Ascending aorta (tissue), 2 donors: ENCODE measurements around the gene FAM162B. TPM values are rescaled to one million over a fixed set of nuclear protein-coding genes. Genes with fewer than 3 reads are reported as not detected.

ENCODE experiments used
- DNase-seq, 2 donors: peaks; one replicate each; pipeline ENCODE4 v3.0.0-alpha.2; 2019; ENCODE audit warnings: low spot score in 2 of 2
- H3K27ac ChIP-seq, 2 donors: fragments of 200-600 bp; sonication (generic); one replicate each; pipeline ENCODE4 v1.5.1; 2016 to 2017; ENCODE audit warnings: mild to moderate bottlenecking in 1 of 2
- H3K27me3 ChIP-seq: fragments of 200-600 bp; sonication (generic); one replicate; pipeline ENCODE4 v1.5.1; 2017
- H3K36me3 ChIP-seq, 2 donors: fragments of 200-600 bp; sonication (generic); one replicate each; pipeline ENCODE4 v1.5.1; 2016
- H3K4me1 ChIP-seq, 2 donors: fragments of 200-600 bp; sonication (generic); one replicate each; pipeline ENCODE4 v1.5.1; 2016 to 2017; ENCODE audit warnings: mild to moderate bottlenecking in 1 of 2
- H3K4me3 ChIP-seq, 2 donors: fragments of 200-600 bp; sonication (generic); one replicate each; pipeline ENCODE4 v1.5.1; 2016 to 2017; ENCODE audit warnings: mild to moderate bottlenecking in 1 of 2
- H3K9me3 ChIP-seq, 2 donors: fragments of 200-600 bp; sonication (generic); one replicate each; pipeline ENCODE4 v1.5.1; 2016
- intact Hi-C: fragments of 100-400 bp; cut with DNase I; formaldehyde crosslinking; loops from one replicate; pipeline ENCODE4 v1.15.1; 2023
- total RNA-seq: library from RNA; depleted of rRNA; stranded (reverse); fragments of >200 nt; gene quantifications from one replicate; pipeline ENCODE4 v1.1.0, GENCODE V29; 2016
- TF ChIP-seq, protein P1 (sequence below), 3 experiments: fragments of 200-600 bp in 2 of 3; fragments of 450-650 bp in 1 of 3; sonication (generic) in 2 of 3; IDR thresholded peaks; one replicate each; pipeline ENCODE4 v1.5.1; 2016 to 2019; ENCODE audit warnings: antibody characterized with exemption in 3 of 3, mild to moderate bottlenecking in 1 of 3, moderate library complexity in 1 of 3

FAM162B gene
- total RNA-seq: not detected

DNA sequence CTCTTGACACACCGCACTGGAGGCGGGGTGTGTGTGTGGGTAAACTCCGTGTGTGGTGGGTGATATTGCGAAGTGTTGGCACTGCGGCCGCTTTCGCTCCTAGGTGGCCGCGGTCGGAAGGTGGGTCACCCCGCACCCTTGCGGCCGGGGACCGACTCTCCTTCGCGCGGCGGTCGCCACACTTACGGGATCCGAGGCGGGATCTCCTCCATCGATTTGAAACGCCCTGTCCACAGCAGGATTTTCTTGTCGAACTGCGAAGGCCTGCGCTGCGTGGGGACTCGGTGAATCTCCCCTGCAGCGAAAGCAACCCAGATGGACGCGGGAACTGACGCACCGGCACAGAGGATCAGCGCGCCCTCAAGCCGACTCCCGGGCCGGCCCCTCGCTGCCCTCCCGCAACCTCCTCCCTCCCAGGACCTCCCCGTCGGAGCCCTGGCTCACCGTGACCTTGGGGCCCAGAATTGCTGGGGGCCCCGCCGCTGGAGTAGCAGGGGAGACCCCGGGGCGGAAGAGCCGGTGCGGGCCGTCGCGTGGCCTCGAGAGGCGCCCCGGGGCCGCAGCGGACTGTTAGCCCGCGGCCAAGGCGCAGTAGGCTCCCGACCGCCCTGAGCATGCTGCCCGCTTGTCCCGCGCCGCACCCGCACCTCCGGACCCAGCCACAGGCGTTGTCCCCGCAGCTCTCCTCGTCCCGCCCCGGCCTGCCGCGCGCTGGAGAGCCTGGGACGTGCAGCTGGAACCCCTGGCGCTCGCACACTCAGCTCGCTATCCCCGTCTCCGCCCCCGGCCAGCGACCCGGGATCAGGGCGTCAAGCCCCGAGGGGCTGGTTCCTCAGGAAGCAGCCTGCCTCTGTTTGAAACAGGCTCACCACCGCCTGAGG, at the start of gene FAM162B:
Gene FAM162B, minus strand, starts transcription at position 759 of the 881 bp plus-strand sequence. Its CDS starts 143 bp downstream, at position 616.
- no peaks in the 10 kb centered on the region for H3K9me3 ChIP-seq
- peak within 1 kb of the TSS; percentile 56 to 64 for H3K4me3 ChIP-seq
- TF ChIP-seq, protein P1, sequence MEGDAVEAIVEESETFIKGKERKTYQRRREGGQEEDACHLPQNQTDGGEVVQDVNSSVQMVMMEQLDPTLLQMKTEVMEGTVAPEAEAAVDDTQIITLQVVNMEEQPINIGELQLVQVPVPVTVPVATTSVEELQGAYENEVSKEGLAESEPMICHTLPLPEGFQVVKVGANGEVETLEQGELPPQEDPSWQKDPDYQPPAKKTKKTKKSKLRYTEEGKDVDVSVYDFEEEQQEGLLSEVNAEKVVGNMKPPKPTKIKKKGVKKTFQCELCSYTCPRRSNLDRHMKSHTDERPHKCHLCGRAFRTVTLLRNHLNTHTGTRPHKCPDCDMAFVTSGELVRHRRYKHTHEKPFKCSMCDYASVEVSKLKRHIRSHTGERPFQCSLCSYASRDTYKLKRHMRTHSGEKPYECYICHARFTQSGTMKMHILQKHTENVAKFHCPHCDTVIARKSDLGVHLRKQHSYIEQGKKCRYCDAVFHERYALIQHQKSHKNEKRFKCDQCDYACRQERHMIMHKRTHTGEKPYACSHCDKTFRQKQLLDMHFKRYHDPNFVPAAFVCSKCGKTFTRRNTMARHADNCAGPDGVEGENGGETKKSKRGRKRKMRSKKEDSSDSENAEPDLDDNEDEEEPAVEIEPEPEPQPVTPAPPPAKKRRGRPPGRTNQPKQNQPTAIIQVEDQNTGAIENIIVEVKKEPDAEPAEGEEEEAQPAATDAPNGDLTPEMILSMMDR (IDR thresholded peaks at IDR 0.05): no peak
- no peak within 1 kb of the TSS for H3K27ac ChIP-seq
- no peaks in the 10 kb centered on the region for H3K36me3 ChIP-seq
- intact Hi-C loops: no loop called here
- DNase-seq: no peak
- H3K27me3 ChIP-seq: peaks cover 2% of the 10 kb centered on the region
- peaks cover 0 to 5% of the 10 kb centered on the region in 2 donors for H3K4me1 ChIP-seq

GRCh38 chr6:116812051-116812650, 46.6 kb upstream of the FAM162B start:
- H3K36me3 ChIP-seq: no peaks in the 10 kb centered on the region
- TF ChIP-seq, protein P1 (IDR thresholded peaks at IDR 0.05): no peak
- H3K9me3 ChIP-seq: peaks cover 0 to 10% of the 10 kb centered on the region in 2 donors
- H3K27me3 ChIP-seq: no peaks in the 10 kb centered on the region
- no peak overlapping the region for H3K4me3 ChIP-seq
- DNase-seq: no peak
- intact Hi-C loops: no loop called here
- H3K27ac ChIP-seq: no peak overlapping the region
- no peaks in the 10 kb centered on the region for H3K4me1 ChIP-seq

DNA sequence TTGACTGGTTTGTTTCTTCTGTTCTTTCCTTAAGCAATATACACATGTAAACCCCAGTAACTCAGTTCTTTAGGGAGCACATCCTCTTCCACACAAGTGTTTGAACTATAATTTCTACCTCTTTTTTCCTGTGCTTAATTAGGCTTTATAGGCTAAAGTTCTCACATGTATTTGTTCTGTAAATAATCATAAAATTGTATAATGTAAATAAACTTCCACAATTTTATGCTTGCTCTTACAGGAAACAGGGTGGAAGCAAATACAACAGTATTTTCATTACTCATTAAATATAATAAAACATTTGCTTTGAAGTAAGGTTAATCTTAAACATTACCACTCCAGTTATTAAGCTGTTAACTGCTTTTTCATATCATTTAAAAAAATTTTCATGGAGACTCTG, 36.5 kb upstream of the FAM162B start:
- TF ChIP-seq, protein P1 (IDR thresholded peaks at IDR 0.05): no peak
- no peak for DNase-seq
- H3K27me3 ChIP-seq: no peaks in the 10 kb centered on the region
- no peak overlapping the region for H3K4me3 ChIP-seq
- H3K27ac ChIP-seq: no peak overlapping the region
- H3K4me1 ChIP-seq: no peaks in the 10 kb centered on the region
- no peaks in the 10 kb centered on the region for H3K9me3 ChIP-seq
- intact Hi-C loops: no loop called here
- H3K36me3 ChIP-seq: no peaks in the 10 kb centered on the region

DNA sequence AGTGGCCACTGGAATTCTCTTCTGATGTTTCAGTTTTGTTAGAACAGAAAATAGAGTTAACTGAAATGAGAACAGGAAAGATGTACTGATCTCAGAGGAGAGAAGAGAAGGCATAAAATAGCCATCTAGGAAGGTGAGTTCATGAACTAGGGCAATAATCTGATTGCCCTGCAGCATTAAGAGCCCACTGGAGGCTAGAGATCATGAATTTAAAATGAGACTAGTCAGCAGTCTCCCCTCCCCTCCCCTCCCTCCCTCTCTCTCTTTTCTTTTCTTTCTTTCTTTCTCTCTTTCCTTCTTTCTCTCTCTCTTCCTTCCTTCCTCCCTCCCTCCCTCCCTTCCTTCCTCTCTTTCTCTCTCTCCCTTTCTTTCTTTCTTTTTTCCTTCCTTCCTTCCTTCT, 34.4 kb upstream of the FAM162B start:
- no peaks in the 10 kb centered on the region for H3K4me1 ChIP-seq
- TF ChIP-seq, protein P1 (IDR thresholded peaks at IDR 0.05): no peak
- no peak overlapping the region for H3K27ac ChIP-seq
- no peak overlapping the region for H3K4me3 ChIP-seq
- no peaks in the 10 kb centered on the region for H3K9me3 ChIP-seq
- intact Hi-C loops: no loop called here
- no peaks in the 10 kb centered on the region for H3K27me3 ChIP-seq
- no peaks in the 10 kb centered on the region for H3K36me3 ChIP-seq
- DNase-seq: no peak

DNA sequence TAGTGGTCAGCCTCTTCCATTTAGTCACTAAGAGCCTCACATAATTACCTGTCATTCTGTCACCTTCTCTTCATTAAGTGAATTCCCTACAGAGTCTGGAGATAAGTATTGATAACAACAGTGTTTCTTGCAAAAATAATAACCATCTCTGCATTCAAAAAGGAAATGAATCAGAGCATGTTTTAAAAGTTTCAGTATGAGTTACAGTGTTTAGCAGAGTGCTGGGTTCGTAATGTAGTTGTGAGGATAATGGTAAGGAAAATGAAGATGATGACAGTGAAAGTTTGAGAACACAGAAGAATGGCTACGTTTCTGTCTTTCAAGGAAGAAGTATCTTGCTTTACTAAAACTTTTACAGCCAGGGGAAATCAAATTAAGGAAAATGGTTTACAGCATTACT, 32.1 kb upstream of the FAM162B start:
- Histone ChIP-seq H3K4me1 (no peaks in the 10 kb centered on the region), H3K27me3 (no peaks in the 10 kb centered on the region), H3K27ac (no peak overlapping the region), H3K36me3 (no peaks in the 10 kb centered on the region), H3K4me3 (no peak overlapping the region), H3K9me3 (no peaks in the 10 kb centered on the region)
- intact Hi-C loops: no loop called here
- no peak for DNase-seq
- TF ChIP-seq, protein P1 (IDR thresholded peaks at IDR 0.05): no peak
